Lower leg skin (tissue), 3 donors: ENCODE results near the gene SURF2.

Experiments used
- CTCF ChIP-seq, 3 donors: fragments of 450-650 bp; IDR thresholded peaks; one replicate each; pipeline ENCODE4 v1.5.1; 2016; ENCODE audit warnings: antibody characterized with exemption in 3 of 3, mild to moderate bottlenecking in 3 of 3, moderate library complexity in 2 of 3
- POLR2A ChIP-seq, 2 donors: fragments of 450-650 bp; IDR thresholded peaks; one replicate each; pipeline ENCODE4 v1.6.1; 2016 to 2017; ENCODE audit warnings: antibody characterized with exemption in 2 of 2, mild to moderate bottlenecking in 1 of 2, moderate library complexity in 1 of 2

DNA sequence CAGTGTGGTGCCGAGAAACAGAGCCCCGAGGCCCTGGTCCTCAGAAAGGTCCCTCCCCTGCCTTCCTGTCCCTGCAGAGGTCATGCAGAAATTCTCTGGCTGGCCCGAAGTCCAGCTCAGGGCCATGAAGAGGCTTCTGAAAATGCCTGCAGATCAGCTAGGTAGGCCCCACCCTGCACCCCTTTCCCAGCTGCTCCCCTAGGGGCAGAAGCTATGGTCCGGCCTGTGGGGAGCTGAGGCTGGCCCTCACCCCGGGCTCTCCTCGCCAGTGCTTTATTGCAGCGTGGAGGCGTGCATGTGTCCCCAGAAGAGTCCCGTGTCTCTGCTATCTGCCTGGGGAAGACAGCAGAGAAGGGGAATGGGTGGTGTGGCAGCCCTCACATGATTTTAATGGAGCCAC lies 41.5 kb downstream of the SURF2 start:
- TF ChIP-seq CTCF (IDR thresholded peaks at IDR 0.05): no peak
- no peak for TF ChIP-seq POLR2A (IDR thresholded peaks at IDR 0.05)
